GM19239 (cell line): ENCODE results near the gene AMELX.

Experiments
- DNase-seq: peaks from one replicate; pipeline ENCODE4 v3.0.0; 2011; ENCODE audit warnings: low spot score; ENCODE audit not compliant: insufficient read length
- FAIRE-seq: peaks from 2 replicates; lab custom pipeline; 2011; peaks lifted over from hg19 to GRCh38; lab: Jason Lieb, UNC

Gene AMELX

DNA sequence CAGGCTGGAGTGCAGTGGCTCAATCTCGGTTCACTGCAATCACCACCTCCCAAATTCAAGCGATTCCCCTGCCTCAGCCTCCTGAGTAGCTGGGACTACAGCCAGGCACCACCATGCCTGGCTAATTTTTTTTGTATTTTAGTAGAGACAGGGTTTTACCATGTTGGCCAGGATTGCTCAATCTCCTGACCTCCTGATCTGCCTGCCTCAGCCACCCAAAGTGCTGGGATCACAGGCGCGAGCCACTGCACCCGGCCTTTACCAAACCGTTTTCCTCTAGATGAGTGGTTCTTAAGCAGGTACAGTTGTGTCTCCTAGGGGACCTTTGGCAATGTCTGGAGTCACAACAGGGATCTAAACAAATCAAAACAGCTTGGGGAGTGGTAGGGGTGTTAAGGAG is 11.6 kb downstream of the AMELX start:
- FAIRE-seq (no peak), DNase-seq (no peak)

DNA sequence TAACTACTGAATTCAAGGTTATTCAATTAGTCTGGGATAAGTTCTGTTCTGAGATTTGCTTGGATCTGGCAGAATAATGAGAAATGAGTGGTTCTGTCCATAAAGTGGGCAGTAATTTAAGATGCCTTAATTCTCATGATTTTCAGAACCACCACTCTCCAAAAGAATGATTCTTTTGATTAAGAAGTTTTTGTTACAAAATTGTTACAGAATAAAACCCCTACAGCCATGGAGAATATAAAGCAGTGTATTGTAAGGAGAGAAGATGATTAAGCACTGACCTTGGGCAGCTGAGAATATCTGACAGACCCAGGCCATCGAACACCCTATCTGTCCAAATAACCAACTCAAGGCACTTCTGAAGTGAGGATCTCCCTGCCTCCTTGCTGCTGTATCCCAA is 12.4 kb downstream of the AMELX start:
- DNase-seq (no peak), FAIRE-seq (no peak)

DNA sequence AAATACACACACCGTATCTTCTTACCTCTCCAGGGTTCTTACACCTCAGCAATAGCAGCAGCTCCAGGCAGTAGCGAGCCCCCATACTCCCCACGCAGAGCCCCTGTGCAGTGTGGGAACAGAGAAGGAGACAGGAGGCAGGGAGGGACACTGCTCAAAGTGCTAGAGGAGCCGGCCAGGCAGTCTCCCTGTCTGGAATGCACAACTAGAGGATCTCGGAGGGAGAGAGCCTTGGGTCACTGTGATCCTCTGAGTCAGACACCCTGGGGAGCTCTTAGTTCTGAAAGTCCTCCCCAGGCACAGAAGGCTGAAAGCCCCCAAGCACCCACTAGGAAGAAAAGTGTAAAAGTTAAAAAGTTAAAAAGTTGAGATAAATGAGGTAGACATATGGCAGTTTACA is 16.0 kb downstream of the AMELX start:
- no peak for DNase-seq
- no peak for FAIRE-seq

DNA sequence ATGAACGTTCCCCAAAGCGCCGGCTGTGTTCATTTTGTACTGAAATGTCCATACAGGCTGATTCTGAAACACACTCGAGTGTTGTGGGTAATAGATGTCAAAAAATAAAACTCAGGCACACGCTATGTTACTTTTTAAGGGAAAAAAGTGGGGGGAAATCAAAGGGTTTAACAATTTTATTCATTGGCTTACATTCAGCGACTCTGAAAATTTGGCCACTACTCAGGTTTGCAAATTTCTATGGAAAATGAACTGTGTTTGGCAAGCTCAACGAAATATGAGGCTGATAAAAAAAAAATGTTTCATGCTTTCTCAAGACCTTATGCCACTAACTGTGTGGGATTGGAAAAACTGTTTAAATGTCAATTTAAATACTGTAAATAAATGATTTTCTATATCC is 18.5 kb downstream of the AMELX start:
- no peak for DNase-seq
- FAIRE-seq, result no peak

DNA sequence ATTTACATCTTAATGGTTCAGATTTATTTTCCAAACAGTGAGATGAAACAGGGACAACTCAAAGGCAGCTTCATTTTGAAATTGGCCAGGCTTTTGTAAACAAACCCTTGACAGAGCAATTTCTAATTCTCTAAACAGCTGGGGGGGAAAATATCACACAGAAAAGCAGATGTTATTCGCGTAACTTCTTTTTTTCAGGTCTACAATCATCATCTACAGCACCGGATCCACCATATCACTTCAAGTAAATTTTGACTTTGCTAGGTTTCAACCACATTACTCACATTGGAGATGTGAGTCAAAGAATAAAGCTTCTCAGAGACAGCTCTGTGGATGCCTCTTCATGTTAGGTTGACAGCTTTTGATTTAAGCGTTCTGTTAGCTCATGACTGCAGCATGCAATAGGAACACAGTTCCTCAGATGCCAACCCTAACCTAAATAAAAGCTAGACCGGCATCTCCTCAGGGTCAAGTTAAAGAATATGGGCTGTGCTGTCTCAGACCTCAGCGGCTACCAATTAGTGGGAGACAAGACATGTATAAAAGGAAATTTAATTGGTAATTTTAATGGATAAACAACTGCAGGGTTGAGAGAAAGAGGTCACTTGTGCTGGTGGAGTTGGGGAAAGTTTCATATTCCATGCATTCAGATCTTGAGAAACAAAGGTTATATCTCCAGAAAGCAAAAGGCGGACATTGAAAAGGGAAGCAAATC is 26.8 kb downstream of the AMELX start:
- no peak for DNase-seq
- no peak for FAIRE-seq

DNA sequence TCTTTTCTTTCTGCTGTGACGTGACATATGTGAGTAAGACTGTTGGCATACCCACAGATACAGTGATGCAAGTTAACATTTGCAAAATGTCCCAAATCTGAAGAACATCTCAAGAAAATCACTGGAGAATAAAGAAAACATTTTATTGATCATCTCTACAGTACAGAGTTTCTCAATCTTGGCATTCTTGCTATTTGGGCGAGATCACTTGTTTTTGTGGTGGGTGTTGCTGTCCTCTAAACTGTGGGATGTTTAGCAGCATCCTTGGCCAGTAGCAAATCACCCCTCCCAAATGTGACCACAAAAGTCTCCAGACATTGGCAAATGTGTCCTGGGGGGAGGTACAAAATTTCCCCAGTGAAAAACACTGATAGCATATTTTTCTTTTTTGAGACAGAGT is 28.8 kb downstream of the AMELX start:
- DNase-seq (no peak), FAIRE-seq (no peak)

DNA sequence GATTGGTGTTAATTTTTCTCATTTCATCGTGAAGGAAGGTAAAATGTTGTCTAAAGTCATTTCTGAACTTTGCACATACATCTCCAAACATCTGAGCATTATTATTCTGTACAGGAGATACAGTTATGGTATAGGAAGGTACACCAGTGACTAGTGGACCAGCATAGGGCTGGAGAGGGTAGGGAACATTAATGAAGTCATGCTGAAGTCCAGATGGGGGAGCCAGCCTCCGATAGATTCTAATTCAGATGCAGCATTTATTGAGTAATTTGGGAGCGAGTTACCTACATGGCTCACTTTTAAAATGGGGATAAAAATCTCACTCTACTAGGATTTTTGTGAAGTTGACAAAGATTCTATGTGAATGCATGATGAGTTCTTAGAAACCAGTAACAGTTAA is 34.9 kb downstream of the AMELX start:
- no peak for DNase-seq
- FAIRE-seq, result peak; percentile 44

DNA sequence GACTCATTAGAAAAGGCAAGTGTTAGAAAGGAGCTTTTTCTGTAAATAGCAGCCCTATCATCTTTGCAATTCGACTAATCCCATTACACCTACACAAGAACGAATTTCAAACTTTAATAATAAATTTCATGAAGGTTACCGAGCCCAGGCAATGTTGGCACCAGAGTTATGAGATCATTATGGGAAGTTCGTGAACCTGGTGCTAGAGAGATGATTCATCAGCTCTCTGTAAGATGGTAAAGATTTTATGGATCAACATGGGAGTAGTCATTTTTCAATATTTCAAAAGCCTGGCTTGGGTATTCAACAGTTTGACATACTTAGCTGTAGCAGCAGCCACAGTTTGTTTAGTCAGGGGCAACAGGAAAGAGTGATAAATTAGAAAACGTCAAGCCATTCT is 35.8 kb downstream of the AMELX start:
- DNase-seq (no peak), FAIRE-seq (peak; percentile 60)

DNA sequence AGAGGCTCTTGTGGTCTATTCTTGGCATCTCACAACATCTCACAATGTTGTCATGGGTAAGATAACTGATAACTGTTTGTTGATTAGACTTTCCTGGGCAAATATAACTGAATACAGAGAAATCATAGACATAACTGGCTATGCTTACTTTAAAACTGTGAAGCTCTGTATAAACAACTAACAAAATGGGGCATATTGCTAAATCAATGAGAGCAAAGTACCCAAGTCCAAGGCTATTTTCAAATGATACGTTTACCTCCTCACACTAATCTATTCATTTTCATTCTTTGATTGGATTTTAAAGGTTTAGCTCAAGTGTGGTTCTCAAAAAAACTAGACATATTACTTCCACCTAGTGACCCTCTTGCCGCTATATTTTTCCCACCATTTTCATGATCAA is 38.6 kb downstream of the AMELX start:
- DNase-seq (no peak), FAIRE-seq (no peak)

DNA sequence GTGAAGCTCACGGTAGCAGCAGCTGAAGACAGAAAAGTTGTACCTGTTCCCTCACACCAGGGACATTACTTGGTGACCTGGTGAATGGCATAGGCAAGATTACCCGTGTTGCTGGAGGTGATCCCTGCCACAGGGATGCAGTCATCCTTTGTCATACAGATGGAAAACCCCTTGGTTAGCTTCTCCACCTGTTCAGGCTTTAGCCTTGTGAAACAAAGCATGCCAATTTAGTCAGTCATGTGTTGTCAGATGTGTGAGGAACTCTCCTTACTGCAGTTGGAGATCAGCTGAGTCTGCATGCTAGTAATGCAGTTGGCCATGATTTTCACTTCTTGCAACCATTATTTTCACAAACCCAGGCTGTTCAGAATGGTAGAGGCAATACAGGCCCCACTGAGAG is 41.0 kb downstream of the AMELX start:
- FAIRE-seq, result no peak

DNA sequence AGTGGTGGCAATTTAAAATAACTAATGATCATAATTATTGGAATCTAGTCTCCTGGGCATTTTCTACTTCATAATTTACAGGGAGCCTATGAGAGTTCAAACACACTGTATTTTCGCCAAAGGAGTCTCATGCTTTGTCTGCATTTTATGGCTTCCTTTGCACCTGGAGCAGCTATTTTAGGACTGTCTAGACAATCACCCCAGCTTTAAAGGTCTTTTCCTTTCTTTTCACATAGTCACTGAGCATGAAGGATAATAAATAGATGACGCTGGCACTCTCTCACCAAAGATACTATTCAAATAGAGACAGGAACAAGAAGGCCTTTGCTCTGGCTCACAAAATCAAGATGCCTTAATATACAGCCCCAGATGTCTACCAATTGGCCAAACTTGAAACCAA is 43.0 kb downstream of the AMELX start:
- DNase-seq (no peak), FAIRE-seq (no peak)

More for the DNA sequence above, 41.0 kb downstream of the AMELX start:
- DNase-seq, result no peak

DNA sequence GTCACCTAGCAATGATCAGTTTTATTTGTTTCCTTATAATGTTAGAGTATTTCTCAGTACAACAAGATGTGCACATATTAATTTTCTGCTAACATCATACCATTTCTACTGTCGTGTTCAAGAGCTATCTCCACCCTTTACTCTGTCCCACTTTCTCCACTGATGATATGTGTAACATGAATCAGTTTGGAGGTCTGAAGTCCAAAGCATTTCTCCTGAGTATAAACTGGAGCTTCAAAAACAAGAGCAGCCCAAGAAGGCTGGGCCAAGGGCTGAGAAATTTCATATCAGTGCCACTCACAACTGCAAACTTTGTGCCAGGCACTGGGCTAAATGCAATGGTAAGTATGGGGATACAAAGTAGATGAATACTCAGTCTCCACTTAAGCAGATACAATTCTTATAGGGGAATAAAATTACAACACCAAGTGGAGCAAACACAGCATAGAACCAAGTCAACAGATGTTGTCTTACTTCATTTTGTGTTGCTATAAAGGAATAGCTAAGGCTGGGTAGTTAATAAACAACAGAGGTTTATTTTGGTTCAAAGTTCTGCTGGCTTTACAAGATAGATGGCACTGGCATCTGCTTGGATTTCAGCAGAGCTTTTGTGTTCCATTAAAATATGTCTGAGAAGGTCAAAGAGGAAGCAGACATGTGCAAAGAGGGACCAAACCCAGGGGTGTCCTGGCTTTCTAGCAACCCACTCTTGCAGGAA is 44.2 kb downstream of the AMELX start:
- no peak for DNase-seq
- no peak for FAIRE-seq

DNA sequence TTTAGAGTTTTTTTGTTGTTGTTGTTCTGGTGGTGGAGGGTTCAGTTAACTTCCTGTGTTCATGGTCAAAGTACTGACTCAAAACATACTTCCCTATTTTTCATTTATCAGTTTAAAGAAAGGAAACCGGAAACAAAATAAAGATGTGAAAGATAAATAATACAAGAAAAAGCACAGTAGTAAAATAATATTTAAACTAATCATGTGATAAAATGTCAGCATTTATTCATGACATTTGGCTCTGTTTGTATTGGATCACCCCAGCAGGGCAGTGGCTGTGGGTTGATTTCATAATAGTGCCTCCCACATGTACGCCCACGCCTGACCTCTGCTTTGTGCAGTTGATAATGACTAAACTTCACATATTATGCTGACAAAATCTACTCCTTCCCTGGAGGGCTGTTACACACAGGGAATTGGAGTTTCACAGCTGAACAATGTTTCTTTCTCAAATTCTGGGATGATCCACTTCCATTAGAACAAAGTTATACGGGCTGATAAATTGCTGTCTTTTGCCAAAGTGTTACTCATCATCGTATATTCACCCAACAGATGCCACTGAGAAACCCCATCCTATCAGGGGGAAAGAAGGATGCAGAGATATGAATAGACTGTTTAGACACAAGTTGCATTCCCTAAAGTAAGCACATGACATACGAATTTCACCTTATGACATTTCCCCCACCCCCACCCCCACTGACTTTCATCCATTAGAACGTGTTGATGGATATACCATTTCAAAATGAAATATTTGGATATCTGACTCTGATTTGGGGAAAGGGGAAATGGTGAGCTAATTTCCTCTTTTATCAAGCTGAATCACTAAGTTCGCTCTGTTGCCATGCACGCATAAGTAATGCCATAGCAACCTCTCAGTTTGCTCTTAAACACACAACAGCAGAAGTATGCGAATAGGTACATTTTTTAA is 48.3 kb downstream of the AMELX start:
- peak; percentile 96 for FAIRE-seq
- DNase-seq, result no peak

DNA sequence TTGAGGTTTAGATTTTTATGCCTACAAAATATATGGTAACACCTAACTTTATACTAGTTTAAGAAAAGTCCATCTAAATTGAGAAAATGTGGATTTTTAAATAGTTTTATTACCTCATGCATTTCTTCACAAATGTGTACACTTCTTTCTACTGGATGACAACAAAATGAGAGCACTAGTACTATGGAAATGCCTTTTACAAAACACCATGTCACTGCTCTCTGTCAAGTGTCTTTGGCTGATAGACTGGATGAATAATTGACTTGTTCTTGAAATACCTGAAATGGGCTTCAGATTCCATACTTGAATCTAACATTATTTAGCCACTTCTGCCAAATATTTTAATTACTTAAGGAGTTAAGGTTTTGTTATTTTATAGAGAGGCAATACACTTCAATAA is 49.5 kb downstream of the AMELX start:
- DNase-seq (no peak), FAIRE-seq (peak; percentile 18)

DNA sequence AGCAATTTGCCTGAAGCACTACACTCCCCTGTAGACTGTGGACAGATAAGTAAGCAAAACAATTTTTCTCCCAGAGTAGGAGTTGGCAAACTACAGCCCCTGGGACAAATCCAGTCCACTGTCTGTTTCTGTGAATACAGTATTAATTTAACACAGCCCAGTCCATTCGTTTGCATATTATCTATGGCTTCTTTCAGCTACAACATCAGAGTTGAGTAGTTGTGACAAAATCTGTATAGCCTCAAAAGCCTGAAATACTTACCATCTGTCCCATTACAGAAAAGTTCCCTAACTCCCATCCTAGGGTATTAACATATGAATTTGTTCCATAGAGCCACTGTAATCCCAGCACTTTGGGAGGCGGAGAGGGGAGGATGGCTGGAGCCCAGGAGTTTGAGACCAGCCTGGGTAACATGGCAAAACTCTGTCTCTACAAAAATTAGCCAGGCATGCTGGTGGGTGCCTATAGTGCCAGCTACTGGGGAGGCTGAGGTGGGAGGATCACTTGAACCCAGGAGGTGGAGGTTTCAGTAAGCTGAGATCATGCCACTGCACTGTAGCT is 53.0 kb downstream of the AMELX start:
- DNase-seq, result no peak
- FAIRE-seq, result peak; percentile 23

DNA sequence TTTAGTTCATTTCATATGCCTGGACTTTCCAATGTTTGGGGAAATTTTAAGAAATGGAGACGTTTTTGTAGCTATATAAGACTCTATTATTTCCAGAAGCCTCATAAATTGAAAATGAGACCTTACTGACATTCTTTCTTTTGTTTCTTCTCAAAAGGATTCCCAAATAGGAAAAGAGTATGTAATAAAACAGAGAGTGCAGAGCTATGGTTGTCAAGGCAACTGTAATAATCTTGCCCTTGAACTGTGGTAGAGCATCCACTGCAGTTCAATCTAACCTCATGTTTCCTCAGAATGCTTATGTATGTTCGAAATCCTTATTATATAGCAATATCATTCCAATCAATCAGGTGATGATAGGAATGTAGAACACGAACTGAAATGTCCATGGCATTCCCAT is 54.1 kb downstream of the AMELX start:
- no peak for FAIRE-seq
- no peak for DNase-seq

DNA sequence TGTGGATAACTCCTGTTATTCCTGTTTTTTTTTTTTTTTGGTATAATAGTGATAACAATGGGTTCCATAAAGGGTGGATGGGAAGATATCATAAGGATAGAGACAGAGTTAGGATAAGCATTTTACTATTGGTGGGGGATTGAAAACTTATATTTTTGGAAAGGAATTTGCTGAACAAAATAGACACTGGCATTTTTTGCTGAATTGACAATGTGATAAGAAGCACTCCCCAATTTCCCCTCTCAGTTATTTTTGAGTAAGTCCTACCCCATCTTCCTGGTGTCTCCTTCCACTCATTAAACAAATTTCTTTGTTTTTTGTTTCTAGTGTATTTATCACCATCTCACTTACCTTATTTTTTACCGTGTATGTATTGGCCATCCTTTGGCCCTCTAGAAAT is 55.8 kb downstream of the AMELX start:
- FAIRE-seq (peak; percentile 83), DNase-seq (no peak)

DNA sequence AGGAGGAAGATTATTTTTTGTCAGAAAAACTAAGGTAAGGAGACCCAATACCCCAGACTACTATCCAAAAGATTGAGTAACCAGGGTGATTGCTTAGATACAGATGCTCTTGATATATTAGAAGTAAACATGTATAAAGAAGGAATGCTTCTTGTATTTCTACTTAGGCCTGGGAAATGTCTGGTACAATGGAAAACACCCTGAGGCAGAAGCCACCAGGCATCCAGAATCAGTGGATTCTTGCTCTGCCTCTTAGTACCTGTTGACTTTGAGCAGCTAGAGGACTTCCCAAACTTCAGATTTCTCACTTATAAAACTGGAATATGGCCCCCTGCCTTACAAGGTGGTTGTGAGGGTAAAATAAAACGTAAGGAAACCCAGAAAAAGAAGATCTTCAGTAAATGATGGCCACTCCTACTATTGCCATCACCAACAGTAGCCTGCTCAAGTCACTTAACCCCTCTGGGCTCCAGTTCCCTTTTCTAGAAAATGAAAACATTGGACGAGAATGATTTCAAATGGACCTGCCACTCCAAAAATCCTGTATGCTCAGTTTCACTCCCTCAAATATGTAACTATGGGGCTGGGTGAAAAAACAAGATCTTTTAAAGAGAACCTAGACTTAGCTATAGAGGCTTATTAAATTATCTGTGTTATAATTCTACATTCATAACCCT is 56.6 kb downstream of the AMELX start:
- FAIRE-seq, result no peak

More for the DNA sequence above, 56.6 kb downstream of the AMELX start:
- DNase-seq, result no peak
